ENCODE results near the gene ANO3.

ANO3 gene

DNA sequence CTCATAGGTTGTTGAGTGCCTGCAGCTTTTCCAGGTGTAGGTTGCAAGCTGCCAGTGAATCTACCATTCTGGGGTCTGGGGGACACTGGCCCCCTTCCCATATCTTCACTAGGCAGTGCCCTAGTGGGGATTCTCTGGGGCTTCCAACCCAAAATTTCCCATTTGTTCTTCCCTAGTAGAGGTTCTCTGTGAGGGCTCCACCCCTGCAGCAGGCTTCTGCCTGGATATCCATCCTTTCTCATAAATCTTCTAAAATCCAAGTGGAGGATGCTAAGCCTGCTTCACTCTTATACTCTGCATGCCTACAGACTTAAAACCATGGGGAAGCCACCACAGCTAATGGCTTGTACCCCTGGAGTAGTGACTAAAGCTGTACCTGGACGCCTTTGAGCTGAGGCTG is 33.4 kb downstream of the ANO3 start:
- no peak for DNase-seq

DNA sequence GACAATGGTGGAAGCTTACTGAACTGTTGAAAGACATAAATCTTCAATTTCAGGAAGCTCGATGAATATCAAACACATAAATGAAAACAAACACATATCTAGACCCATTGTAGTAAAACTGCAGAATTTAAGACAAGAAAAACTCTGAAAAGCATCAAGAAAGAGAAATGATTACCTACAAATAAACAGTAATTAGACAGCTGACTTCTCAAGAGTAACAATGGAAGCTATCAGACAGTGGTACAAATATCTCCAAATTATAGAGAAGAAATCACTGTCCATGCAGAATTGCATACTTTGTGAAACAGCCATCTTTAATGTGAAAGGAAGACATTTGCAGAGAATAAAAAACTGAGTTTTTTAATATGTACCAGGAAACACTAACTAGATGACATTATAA is 45.7 kb downstream of the ANO3 start:
- DNase-seq = no peak

DNA sequence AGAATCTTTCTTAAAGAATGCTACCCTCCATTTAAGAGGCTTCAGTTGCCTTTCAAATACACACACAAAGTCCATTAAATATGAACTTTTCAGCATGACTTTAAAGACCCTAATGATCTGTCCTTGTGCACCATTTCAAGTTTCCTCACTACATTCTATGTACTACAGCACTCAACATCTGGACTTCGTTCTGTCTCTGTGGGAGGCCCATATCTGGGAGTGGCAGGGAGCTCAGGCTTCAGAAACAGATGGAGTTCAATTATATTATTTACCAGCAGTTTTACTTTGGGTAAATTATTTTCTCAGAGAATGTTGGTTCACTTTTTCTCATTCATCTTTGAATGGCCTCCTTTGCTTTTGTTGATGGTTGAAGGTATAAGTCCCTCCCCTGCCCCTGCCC is 67.4 kb downstream of the ANO3 start:
- no peak for DNase-seq

DNA sequence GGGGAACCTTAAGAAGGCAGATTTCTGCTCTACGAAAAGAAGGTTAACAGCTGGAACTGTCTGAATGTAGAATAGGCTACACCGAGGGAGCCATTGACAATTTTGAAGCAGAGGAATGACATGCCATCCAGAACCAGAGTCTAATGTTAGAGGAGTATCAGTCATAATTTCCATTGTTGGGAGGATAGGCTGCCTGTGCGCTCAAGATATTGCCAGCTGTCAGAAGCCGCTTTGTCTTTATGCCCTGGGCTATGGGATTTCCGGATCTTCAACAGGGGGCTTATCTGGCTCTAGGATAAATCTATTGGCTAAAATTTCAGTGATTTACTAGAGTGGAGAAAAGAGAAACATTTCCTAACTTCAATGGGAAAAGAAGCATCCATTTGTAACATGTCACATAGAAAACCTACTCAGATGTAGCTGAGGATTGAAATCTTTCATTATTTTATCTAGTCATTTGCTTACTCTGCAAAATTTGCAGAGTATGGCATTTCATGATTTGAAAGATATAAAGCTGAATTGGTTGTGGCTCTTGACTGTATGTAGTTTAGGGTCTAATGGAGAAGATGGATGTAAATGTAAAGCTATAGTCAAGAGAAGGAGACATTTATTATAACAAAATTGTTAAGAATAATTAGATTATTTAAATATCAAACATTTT is 78.9 kb downstream of the ANO3 start:
- DNase-seq = no peak

DNA sequence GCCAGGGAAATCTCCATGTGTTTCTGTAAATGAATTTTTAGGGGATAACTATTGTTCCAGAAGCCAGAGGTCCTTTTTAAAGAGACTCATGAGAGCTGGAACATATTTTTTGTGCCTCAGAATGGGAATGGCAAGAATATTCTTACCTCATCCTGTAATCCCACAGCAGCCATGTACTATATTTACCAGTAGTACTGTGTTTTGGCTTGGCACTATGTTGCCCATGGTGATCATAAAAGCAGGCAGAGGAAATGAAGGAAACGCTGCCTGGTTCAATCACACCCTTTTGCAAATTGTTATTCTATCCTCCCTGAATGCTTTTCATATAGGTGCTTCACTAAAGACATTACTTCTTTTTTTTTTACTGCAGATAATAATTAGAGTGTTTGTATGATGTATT is 81.0 kb downstream of the ANO3 start:
- DNase-seq = no peak

DNA sequence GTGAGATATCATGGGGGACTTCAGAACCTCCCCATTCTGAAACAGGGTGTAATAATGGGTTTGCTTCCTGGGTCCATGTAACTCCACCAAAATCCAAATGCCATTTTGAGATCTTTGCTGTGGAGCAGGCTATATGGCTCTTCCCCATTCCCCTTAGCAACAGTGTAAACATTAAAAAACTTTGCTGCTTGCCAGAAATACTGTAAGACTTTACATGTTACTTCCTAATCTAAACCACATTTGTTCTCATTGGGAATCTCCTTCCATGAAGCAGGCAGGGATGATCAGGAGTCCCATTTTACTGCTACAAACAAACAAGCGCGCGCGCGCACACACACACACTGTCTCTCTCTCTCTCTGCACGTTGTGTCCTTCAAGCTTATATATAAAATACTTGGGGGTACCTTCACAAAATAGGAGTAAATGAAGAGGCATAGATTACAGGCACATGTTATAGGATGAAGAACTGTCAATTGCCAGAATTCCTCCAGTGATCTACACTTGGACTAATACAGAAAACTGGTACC is 86.5 kb downstream of the ANO3 start:
- no peak for DNase-seq

DNA sequence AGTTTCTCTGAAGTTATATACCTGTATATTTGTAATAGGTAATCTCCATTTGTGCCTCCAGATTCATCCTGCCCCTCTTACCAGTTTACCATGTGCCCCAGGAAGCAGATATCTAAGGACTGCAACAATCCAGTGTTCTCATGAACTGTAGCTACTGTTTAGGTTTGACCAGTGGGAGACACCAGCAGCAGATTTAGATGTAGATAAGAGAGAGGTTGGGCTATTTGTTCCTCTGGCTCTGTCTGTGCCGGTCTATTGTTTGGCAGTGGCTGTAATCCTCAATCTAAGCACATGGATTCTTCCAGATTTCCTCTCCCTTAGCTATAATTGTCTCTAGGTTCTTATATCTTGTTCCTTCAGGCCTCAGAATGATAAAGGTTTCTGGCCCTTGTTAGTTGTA is 88.4 kb downstream of the ANO3 start:
- no peak for DNase-seq

DNA sequence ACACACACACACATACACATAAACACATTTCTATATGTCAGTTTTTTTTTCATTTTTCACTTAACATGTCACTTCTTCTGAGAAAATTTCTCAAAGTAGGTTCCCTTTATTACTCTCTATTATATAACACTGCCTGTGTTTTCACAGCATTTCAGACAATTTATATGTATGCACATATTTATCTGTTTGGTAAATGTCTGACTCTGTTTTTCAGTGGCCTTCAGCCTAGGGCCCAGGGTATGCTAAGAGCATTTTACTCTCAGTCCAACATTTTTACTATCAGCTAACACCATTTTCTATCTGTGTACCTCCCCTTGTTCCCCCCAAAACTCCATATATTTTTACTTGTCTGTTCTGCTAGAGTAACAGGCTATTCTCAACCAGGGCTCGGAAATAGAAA is 92.3 kb downstream of the ANO3 start:
- DNase-seq = no peak

DNA sequence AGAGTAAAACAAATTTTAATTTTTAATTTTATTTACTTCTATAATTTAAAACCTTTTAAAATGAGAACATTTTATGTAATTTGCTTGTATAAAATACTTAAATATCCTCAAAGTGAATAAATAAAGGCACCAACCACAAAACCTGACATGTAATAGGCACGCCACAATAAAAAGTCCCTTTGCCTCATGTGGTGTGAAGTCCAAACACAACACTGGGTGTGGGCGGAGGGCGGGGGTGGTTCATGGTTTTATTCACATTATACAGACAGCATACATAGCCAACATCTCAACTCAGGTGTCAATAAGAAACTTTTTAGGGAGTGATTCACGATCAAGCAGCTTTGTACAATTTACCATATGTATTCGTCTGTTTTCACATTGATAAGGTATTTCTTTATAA is 107.9 kb downstream of the ANO3 start:
- DNase-seq = no peak

DNA sequence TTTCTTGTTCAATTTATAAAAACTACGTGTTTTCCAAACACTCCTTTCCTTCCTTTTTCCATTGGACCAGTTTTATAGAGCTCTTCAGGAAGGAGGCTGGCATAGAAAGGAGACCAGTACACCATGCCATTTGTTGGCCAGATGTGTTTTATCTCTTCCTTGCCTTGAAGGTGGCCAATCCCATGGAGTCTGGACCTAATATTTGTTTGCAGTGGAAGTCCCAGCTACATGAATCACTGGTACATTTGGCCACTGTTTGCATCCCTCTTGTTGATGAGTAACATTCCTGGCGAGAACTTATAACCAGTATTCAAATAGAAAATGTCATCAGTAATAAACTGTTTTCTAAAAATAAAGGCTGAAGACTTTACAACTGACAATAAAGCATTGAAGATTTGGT is 110.2 kb downstream of the ANO3 start:
- DNase-seq = no peak

DNA sequence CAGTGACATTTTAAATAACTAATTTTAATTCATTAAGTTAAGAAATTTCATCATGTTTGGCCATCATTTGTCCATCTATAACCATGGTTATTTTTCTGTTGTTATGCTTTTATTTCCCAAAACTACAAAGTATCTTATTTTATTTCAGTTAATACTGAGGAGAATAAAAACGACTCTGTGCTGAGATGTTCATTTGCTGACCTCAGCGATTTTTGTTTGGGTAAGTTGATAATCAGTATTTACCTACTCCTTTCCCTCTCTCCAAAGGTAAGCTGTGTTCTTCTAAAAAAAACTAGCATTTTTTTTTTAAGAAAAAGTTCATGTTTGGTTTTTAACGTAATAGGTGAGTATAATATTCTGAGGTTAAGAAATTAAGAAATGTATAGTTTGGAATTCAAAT is 111.7 kb downstream of the ANO3 start:
- no peak for DNase-seq

DNA sequence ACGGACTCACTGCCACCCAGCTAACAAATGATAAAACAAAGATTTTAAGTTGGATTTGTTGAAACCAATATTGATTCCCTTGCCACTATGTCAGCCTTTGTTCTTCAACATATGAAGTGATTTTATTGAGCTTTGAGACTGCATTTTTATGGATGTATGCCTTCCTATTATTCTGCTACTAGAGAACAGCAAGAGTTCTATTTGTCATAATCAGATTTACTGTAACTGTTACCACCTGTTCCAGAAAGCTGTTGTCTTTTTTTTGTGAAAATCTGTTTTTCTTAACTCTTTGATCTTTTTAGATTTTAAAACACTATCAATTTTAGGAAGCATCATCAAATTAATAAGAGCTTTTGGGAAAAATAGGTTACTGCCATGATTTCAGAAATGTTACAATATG is 125.7 kb downstream of the ANO3 start:
- DNase-seq = no peak

DNA sequence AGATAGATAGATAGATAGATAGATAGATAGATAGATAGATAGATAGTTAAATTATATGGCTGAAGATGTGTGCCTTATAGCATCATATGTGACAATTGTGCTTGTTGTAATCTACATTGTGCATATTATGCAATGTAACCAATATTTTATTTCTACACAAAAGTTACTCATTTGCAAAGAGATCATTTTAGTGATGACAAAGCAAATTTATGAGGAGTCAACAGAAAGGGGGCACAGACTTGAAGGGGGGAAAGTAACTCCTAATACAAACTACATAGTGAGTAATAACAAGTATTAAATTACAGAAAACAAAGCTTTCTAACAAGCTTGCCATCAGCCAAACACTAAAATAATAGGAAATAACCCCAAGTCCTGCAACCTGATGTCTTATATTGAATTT is 133.3 kb downstream of the ANO3 start:
- no peak for DNase-seq

DNA sequence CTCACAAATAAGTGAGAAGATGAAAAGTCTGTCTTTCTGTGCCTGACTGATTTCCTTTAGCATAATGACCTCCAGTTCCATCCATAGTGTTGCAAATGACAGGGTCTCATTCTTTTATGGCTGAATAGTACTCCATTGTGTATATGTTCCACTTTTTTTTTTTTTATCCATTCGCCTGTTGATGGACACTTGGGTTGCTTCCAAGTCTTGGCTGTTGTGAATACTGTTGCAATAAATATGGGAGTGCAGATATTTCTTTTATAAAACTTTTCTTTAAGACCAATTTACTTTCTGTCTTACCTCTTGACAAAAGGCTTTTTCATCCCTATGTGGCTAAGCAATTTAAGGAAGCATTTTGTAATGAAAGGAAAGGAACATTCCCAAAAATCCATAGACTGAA is 135.6 kb downstream of the ANO3 start:
- DNase-seq = no peak

DNA sequence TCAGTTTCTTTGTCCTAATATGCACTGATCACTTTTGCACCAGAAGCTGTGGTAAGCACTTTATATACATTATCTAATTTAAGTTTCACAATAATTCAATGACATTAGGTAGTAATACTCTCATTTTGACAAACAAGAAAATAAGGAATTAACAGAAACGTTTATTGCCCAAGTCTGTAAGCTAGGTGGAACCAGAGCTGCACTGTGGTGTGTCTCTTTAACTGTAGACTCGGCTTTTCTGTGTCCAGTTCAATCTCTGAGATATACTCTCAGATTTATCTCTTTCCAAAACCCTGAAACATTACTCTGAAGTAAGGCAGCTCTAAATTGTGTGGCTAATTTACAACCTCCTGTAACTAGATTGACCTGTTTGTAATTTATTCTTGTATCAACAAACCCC is 139.1 kb downstream of the ANO3 start:
- no peak for DNase-seq

DNA sequence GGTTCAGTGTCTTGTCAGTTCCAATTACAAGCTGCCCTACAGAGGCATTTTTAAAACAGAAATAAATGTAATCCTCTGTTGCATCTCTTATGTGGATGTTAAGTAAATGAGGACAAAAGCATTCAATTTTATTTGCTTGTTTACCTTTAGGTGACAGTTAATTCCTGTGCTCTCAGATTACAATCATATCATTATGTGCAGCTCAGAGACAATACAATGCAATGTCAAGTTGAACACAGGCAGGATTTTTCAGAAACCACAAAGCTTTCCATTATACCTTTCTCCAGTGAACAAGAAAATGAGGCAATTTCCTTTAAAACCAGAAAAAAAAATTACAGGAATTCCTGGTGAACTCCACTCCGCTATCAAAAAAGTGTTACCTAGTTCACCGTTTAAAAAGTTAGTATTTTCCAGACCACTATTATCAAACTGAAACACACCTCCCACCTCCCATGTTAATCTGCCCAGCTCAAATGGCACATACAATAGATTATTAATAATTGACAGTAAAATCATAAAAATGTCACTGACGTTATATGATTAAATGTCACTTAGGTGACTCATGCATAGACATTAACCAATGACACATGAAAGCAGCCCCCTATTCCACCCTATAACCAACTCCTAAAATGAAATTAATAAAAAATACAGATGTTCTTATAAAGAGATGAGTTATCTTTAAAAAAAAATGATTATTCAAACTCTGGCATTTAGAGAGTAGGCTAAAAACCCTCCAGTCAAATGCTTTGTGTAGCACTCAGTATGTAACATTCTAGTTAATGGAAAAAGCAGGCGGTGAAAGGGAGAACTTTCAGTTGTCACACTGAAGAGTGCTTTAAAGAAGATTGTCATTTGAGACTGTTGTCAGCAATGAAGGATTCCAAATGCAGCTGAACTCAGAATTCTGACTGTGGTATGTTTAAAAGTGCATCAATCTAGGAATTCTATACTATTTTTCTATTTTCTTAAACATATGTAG is 141.6 kb downstream of the ANO3 start:
- no peak for DNase-seq

DNA sequence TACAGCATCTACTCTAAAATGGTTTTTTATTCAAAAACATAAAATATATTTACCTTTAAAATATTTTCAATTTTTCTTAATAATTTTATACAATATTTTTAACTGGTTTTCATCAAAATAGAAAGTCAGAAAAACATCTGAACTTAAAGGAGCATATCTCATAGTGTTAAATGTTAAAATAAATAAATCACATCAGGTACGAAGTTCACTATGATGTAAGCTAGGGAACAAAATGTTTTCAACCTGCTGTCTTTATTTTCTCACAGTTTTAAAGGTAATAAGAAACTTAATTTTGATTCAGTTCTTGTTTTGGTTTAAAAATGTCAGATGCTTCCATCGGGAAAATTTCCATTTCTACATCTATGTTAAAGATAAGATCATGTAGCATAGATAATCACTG is 142.5 kb downstream of the ANO3 start:
- no peak for DNase-seq

DNA sequence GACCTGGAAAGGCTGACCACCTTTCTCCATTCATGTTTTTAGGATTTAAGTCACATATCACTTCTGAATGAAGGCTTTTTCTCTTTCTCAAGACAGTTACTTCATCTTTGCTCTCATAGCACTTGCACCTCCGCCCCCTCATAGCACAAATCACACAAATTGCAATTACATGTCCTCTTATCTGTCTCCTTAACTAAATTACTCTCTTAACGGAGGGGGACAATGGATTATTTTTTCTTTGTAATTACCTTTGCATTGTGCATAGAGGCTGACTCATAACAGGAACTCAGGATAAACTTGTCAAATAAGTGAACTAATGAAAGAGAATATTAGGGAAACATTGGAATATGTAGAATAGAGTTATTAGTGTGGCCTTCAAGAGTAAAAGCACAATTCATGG is 145.5 kb downstream of the ANO3 start:
- DNase-seq = no peak

DNA sequence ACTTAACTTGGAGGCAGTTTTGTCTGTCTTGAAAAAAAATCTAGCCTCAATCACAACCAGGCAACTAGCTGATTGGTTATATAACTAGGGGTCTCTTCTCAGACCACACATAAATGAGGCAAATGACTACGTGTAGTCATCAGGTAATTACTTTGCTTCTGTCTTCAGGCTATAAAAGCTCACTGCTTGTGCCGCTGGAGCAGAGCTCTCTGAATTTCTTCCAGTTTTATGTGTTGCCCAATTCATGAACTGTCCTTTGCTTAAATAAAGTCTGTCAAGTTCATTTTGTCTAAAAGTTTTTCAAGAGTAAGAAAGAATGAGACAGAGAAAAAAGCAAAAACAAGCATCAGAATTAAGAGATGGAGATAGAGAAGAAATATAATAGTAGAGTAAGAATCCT is 146.8 kb downstream of the ANO3 start:
- DNase-seq = no peak

DNA sequence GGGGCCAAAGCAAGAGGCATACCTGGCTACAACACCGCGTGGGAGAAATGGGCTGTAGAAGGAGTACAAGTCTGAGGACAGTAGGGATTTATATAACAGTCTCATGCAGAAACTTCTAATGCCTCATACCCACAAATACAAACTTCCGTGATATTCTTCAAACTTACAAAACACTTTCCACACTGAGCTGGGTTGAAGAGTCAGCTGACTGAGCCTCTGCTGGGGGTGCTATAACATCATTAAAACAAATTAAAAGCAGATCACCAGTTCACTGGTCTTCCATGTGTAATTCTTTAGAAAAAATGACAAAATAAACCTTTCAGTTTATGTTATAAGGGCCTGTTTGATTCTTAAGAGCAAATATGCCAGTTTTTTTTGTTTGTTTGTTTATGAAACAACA is 148.1 kb downstream of the ANO3 start:
- DNase-seq = no peak

DNA sequence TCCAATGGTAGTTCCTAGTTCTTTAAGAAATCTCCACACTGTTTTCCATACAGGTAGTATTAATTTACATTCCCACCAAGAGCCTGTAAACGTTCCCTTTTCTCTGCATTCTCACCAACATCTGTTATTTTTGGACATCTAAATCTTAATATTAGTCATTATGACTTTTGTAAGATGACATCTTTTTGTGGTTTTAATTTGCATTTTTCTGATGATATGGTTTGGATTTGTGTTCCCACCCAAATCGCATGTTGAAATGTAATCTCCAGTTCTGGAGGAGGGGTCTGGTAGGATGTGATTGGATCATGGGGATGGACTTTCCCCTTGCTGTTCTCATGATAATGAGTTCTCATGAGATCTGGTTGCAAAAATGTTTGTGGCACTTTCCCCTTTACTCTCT is 151.2 kb downstream of the ANO3 start:
- DNase-seq = no peak

DNA sequence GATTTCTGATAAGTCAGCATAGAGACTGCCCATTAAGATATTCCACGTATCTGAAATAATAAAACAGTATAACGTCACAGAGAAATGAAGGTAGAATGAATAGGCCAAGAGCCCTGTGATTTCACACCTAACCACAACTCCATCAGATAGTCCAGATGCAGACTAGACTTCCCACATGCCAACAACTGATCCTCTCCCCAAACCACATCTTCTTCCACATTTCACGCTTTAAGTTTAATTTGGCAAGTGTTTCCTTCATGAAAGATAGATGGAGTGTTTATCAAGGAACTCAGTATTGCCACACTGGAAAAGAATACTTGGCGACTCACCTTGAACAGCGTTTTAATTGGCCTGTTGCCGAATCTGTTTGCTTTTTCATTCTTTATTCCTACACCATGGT is 158.6 kb downstream of the ANO3 start:
- DNase-seq = no peak

DNA sequence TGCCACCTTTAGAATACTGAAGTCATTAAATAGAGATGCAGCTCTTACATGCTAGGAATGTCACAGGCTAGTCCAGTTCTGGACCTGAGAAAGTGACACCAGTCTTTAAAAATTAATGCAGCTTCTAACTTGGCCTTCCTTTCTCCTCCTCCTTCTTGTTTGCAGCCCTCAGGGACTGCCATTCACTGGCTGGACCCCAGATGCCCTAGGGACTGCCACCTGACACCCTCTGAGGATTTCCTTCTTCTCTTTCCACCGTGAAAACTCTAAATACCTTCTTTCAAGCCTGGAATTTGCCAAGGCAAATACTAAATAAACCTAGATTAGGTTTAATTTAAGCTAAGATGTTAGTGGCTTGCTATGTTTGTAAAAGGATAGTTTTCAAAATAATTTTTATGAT is 161.7 kb downstream of the ANO3 start:
- DNase-seq = no peak

DNA sequence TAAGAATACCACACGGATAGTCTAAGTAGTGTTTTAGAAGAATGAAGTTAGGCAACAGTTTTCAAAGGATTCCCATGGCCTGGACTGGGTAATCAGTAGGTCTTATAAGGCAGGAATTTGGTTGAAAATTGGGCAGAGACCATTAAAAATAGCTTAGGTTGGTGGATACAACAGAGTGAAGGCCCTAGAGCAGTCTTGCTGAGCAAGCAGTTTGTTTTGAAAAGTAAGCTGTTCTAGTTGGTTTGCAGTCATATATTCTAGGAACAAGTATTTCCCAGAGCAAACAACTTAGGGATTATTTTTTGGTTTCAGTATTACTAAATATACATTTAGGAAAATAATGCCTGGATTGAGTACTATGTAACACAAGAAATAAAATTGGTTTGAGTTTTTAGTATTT is 175.3 kb downstream of the ANO3 start:
- DNase-seq = no peak
